Colon (tissue), 2 donors: ENCODE data around the gene SPAG17.

Experiments
- FAIRE-seq: peaks from 2 replicates; lab custom pipeline; 2012; peaks lifted over from hg19 to GRCh38; lab: Jason Lieb, UNC
- donor health status: control.
- donor health status: control.

The SPAG17 gene

GRCh38 chr1:118075116-118075515, 109.9 kb downstream of the SPAG17 start:
- FAIRE-seq, result no peak

- no peak for FAIRE-seq
Measured at GRCh38 chr1:118073648-118074435, 111.2 kb downstream of the SPAG17 start.

GRCh38 chr1:118049981-118050380, 135.0 kb downstream of the SPAG17 start:
- no peak for FAIRE-seq

GRCh38 chr1:118047650-118048224, 137.3 kb downstream of the SPAG17 start:
- FAIRE-seq, result no peak

- FAIRE-seq, result no peak
Measured at GRCh38 chr1:118047006-118047649, 137.9 kb downstream of the SPAG17 start.

- no peak for FAIRE-seq
Measured at GRCh38 chr1:118043624-118044023, 141.4 kb downstream of the SPAG17 start.

GRCh38 chr1:118042501-118042900, 142.5 kb downstream of the SPAG17 start:
- no peak for FAIRE-seq

GRCh38 chr1:118039170-118039569, 145.9 kb downstream of the SPAG17 start:
- no peak for FAIRE-seq

GRCh38 chr1:118032883-118033282, 152.1 kb downstream of the SPAG17 start:
- FAIRE-seq, result no peak

- FAIRE-seq, result no peak
Measured at GRCh38 chr1:118028267-118028666, 156.8 kb downstream of the SPAG17 start.

GRCh38 chr1:118023199-118023598, 161.8 kb downstream of the SPAG17 start:
- no peak for FAIRE-seq

- no peak for FAIRE-seq
Measured at GRCh38 chr1:118021668-118022067, 163.4 kb downstream of the SPAG17 start.

- FAIRE-seq, result no peak
Measured at GRCh38 chr1:118018060-118018459, 167.0 kb downstream of the SPAG17 start.

GRCh38 chr1:118013938-118014337, 171.1 kb downstream of the SPAG17 start:
- FAIRE-seq, result no peak

- no peak for FAIRE-seq
Measured at GRCh38 chr1:118013336-118013735, 171.7 kb downstream of the SPAG17 start.

- no peak for FAIRE-seq
Measured at GRCh38 chr1:118012515-118013124, 172.4 kb downstream of the SPAG17 start.

GRCh38 chr1:118008011-118008410, 177.0 kb downstream of the SPAG17 start:
- FAIRE-seq, result no peak

- no peak for FAIRE-seq
Measured at GRCh38 chr1:118007391-118007790, 177.6 kb downstream of the SPAG17 start.

- no peak for FAIRE-seq
Measured at GRCh38 chr1:118004312-118004711, 180.7 kb downstream of the SPAG17 start.

GRCh38 chr1:117985973-117986372, 199.1 kb downstream of the SPAG17 start:
- no peak for FAIRE-seq

- FAIRE-seq, result no peak
Measured at GRCh38 chr1:117985239-117985638, 199.8 kb downstream of the SPAG17 start.

GRCh38 chr1:117981455-117982192, 203.4 kb downstream of the SPAG17 start:
- no peak for FAIRE-seq
